Large intestine (tissue), 3 donors: ENCODE data around the gene DNTTIP2. TPM values are rescaled to one million over a fixed set of nuclear protein-coding genes. Genes with fewer than 3 reads are reported as not detected.
"Not testable (repeated sequence)": the region's sequence is repeated elsewhere in the genome, so short reads cannot be mapped to it uniquely, and the experiment has no call there.

Source experiments
- DNase-seq, 2 donors: peaks; one replicate each; pipeline versions ENCODE4 v3.0.0 to v3.0.0-alpha.2; 2013
- H3K27ac ChIP-seq: one replicate; pipeline ENCODE4 v1.5.1; 2013; ENCODE audit warnings: low read length
- H3K27me3 ChIP-seq: 2 replicates; pipeline ENCODE4 v1.6.1; 2013; ENCODE audit warnings: low read length; ENCODE audit not compliant: control insufficient read depth, insufficient read depth
- H3K36me3 ChIP-seq: 2 replicates; pipeline ENCODE4 v1.6.1; 2013; ENCODE audit warnings: low read length; ENCODE audit not compliant: control insufficient read depth, insufficient read depth
- H3K4me1 ChIP-seq: one replicate; pipeline ENCODE4 v1.6.1; 2013; ENCODE audit warnings: low read length; ENCODE audit not compliant: control insufficient read depth, insufficient read depth
- H3K4me3 ChIP-seq: one replicate; pipeline ENCODE4 v1.5.1; 2013; ENCODE audit warnings: low read length
- H3K9me3 ChIP-seq: one replicate; pipeline ENCODE4 v1.6.1; 2013; ENCODE audit warnings: mild to moderate bottlenecking, low read depth, low read length, moderate library complexity; ENCODE audit not compliant: control insufficient read depth
- WGBS: methylation state at CpG from one replicate; pipeline ENCODE4 v1.1.5; 2013; ENCODE audit warnings: low lambda C conversion rate; ENCODE audit not compliant: insufficient coverage; 5-methylcytosine and 5-hydroxymethylcytosine counted together
- polyA plus RNA-seq: library from polyadenylated mRNA; unstranded; fragments of 120-200 nt; gene quantifications from one replicate; pipeline ENCODE4 v1.2.1, GENCODE V29; 2013

The DNTTIP2 gene
- polyA plus RNA-seq, 1 donor = 47.1 TPM

- Histone ChIP-seq H3K27ac (peak overlapping the region; percentile 90), H3K4me3 (peak overlapping the region; percentile 98), H3K9me3 (no peaks in the 10 kb centered on the region), H3K36me3 (peaks cover 32% of the 10 kb centered on the region), H3K4me1 (peaks cover 3% of the 10 kb centered on the region), H3K27me3 (no peaks in the 10 kb centered on the region)
- WGBS = no CpG with 5 or more reads among the region's 20 CpGs
- peak; percentile 25 to 56 for DNase-seq
Measured at GRCh38 chr1:93878501-93878888, 511 bp downstream of the DNTTIP2 start.

- no peak for DNase-seq
- no peak overlapping the region for H3K4me3 ChIP-seq
- no peaks in the 10 kb centered on the region for H3K9me3 ChIP-seq
- WGBS = 100% methylated on average over 1 of the region's 4 CpGs
- no peak overlapping the region for H3K27ac ChIP-seq
- H3K4me1 ChIP-seq = peaks cover 3% of the 10 kb centered on the region
- peaks cover 40% of the 10 kb centered on the region for H3K36me3 ChIP-seq
- no peaks in the 10 kb centered on the region for H3K27me3 ChIP-seq
Measured at GRCh38 chr1:93877529-93877928, 1.5 kb downstream of the DNTTIP2 start.

GRCh38 chr1:93876244-93876643, 2.8 kb downstream of the DNTTIP2 start:
- DNase-seq = no peak
- no peaks in the 10 kb centered on the region for H3K9me3 ChIP-seq
- no peak overlapping the region for H3K27ac ChIP-seq
- H3K4me1 ChIP-seq = peaks cover 3% of the 10 kb centered on the region
- H3K27me3 ChIP-seq = no peaks in the 10 kb centered on the region
- peaks cover 52% of the 10 kb centered on the region for H3K36me3 ChIP-seq
- 88% methylated on average over 1 of the region's 1 CpG for WGBS
- H3K4me3 ChIP-seq = no peak overlapping the region

DNA sequence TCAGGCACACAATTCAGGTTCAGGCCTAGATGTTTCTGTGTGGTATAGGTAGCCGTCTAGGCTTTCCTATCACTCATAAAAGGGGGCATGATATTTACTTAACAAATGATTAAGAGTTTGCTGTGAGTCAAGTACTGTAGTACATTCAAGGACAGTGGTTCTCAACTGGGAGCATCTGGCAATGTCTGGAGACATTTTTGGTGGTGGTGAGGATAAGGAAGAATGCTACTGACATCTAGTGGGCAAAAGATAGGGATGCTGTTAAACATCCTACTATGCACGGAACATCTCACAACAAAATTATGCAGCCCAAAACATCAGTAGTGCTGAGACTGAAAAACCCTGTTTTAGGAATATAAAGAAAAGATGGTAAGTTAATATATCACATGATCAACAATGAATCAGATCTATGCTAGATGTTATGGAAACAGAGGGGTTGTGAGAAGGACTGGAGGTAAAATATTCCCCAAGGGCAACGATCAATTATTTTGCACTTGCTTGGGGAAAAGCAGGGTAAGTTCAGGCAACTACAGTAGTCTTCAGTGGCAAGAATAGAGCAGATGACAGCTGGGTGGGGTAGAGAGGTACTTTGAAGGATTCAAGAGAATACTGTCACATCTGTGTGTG, 4.9 kb downstream of the DNTTIP2 start:
- no peak overlapping the region for H3K27ac ChIP-seq
- no CpG with 5 or more reads among the region's 3 CpGs for WGBS
- DNase-seq = no peak
- H3K4me3 ChIP-seq = no peak overlapping the region
- no peaks in the 10 kb centered on the region for H3K27me3 ChIP-seq
- no peaks in the 10 kb centered on the region for H3K9me3 ChIP-seq
- peaks cover 3% of the 10 kb centered on the region for H3K4me1 ChIP-seq
- peaks cover 70% of the 10 kb centered on the region for H3K36me3 ChIP-seq

DNA sequence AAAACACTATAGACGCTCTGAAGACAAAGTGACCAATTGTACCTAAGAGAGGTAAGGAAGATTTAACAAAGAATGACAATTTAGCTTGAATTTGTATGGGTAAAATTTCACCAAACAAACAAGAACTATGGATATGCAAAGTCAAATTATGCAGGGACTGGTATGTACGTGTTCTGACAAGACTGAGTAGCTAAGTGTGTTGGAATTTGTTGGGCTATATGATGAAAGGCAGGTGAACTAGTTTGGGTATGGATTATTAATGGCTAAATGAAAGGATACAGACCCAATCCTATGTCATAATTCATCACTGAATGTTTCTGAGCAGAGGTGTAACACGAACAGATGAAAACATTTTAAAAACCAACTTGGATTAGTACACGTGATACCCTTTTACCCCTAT, 7.6 kb downstream of the DNTTIP2 start:
- no peak overlapping the region for H3K27ac ChIP-seq
- no peaks in the 10 kb centered on the region for H3K27me3 ChIP-seq
- H3K9me3 ChIP-seq = no peaks in the 10 kb centered on the region
- H3K4me1 ChIP-seq = no peaks in the 10 kb centered on the region
- DNase-seq = no peak
- H3K4me3 ChIP-seq = no peak overlapping the region
- H3K36me3 ChIP-seq = peaks cover 59% of the 10 kb centered on the region
- WGBS = 90% methylated on average over 4 of the region's 4 CpGs

- Histone ChIP-seq H3K9me3 (no peaks in the 10 kb centered on the region), H3K27me3 (no peaks in the 10 kb centered on the region), H3K4me1 (no peaks in the 10 kb centered on the region), H3K36me3 (peaks cover 51% of the 10 kb centered on the region), H3K4me3 (no peak overlapping the region), H3K27ac (no peak overlapping the region)
- WGBS = 100% methylated on average over 1 of the region's 5 CpGs
- DNase-seq = no peak
Measured at GRCh38 chr1:93869653-93870052, 9.4 kb downstream of the DNTTIP2 start.

GRCh38 chr1:93868492-93868891, 10.5 kb downstream of the DNTTIP2 start:
- no CpG with 5 or more reads among the region's 1 CpG for WGBS
- H3K4me3 ChIP-seq, H3K9me3 ChIP-seq, H3K27me3 ChIP-seq, DNase-seq, H3K4me1 ChIP-seq, H3K27ac ChIP-seq: not testable (repeated sequence)
- H3K36me3 ChIP-seq = peaks cover 41% of the 10 kb centered on the region

DNA sequence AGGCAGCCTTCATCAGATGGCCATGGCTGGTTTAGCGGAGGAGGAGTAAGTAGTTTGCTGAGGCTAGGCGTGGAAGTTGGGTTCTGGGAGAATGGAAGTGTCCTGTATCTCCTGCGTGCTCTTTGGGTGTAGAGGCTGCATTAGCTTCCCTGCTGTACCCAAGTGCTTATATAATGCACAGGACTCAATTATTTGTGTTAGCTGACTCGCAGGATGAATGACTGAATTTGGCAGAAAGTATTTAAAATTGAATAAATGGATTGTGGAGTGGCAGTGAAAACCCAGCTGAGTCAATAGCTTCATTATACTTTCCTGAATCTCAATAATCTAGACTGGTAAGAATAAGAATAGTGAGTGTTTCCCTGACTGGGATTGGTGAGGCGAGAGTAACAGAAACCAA, 13.8 kb downstream of the DNTTIP2 start:
- Histone ChIP-seq H3K36me3 (peaks cover 13% of the 10 kb centered on the region), H3K27ac (no peak overlapping the region), H3K27me3 (no peaks in the 10 kb centered on the region), H3K4me1 (no peaks in the 10 kb centered on the region), H3K9me3 (no peaks in the 10 kb centered on the region), H3K4me3 (no peak overlapping the region)
- WGBS = no CpG with 5 or more reads among the region's 5 CpGs
- no peak for DNase-seq

GRCh38 chr1:93864175-93864574, 14.8 kb downstream of the DNTTIP2 start:
- Histone ChIP-seq H3K27ac (no peak overlapping the region), H3K36me3 (peaks cover 3% of the 10 kb centered on the region), H3K4me1 (no peaks in the 10 kb centered on the region), H3K9me3 (no peaks in the 10 kb centered on the region), H3K4me3 (no peak overlapping the region), H3K27me3 (no peaks in the 10 kb centered on the region)
- WGBS = no CpG with 5 or more reads among the region's 3 CpGs
- DNase-seq = no peak

GRCh38 chr1:93857653-93858052, 21.4 kb downstream of the DNTTIP2 start:
- H3K36me3 ChIP-seq, H3K4me1 ChIP-seq, H3K27me3 ChIP-seq, DNase-seq, H3K4me3 ChIP-seq, H3K27ac ChIP-seq, H3K9me3 ChIP-seq: not testable (repeated sequence)
- 100% methylated on average over 1 of the region's 3 CpGs for WGBS

- H3K27ac ChIP-seq, DNase-seq, H3K4me3 ChIP-seq, H3K9me3 ChIP-seq, H3K27me3 ChIP-seq, H3K4me1 ChIP-seq, H3K36me3 ChIP-seq: not testable (repeated sequence)
- no CpG with 5 or more reads among the region's 9 CpGs for WGBS
Measured at GRCh38 chr1:93855983-93856382, 23.0 kb downstream of the DNTTIP2 start.
